Neural progenitor cell (in vitro differentiated cells): Measurements from ENCODE around the gene CEACAM18. TPM values are rescaled to one million over a fixed set of nuclear protein-coding genes. Genes with fewer than 3 reads are reported as not detected.
A peak's percentile ranks its signal among the peaks of the same experiment; 100 is the strongest.

Experiments used
- DNase-seq: peaks from one replicate; pipeline ENCODE4 v3.0.0-alpha.2; 2016; ENCODE audit warnings: low spot score
- H2AFZ ChIP-seq: fragments of 200-600 bp; sonication (generic); replicated peaks from 2 replicates; pipeline ENCODE4 v1.6.1; 2016; ENCODE audit warnings: antibody characterized with exemption
- H3F3A ChIP-seq: fragments of 200-600 bp; sonication (generic); 2 replicates; pipeline ENCODE4 v1.6.1; 2016; ENCODE audit warnings: antibody characterized with exemption, low read depth
- H3K27ac ChIP-seq: fragments of 200-600 bp; sonication (generic); 2 replicates; pipeline ENCODE4 v1.5.1; 2016; ENCODE audit warnings: mild to moderate bottlenecking
- H3K27me3 ChIP-seq: fragments of 200-600 bp; sonication (generic); 2 replicates; pipeline ENCODE4 v1.6.1; 2016; ENCODE audit warnings: mild to moderate bottlenecking, moderate library complexity
- H3K36me3 ChIP-seq: fragments of 200-600 bp; sonication (generic); 2 replicates; pipeline ENCODE4 v1.5.1; 2016
- H3K4me1 ChIP-seq: fragments of 200-600 bp; sonication (generic); 2 replicates; pipeline ENCODE4 v1.6.1; 2016; ENCODE audit warnings: mixed run types
- H3K4me2 ChIP-seq: fragments of 200-600 bp; sonication (generic); 2 replicates; pipeline ENCODE4 v1.6.1; 2016
- H3K4me3 ChIP-seq: fragments of 200-600 bp; sonication (generic); 2 replicates; pipeline ENCODE4 v1.5.1; 2016
- H3K79me2 ChIP-seq: fragments of 200-600 bp; sonication (generic); 2 replicates; pipeline ENCODE4 v1.6.1; 2016; ENCODE audit warnings: low read depth
- H3K9ac ChIP-seq: fragments of 200-600 bp; sonication (generic); 2 replicates; pipeline ENCODE4 v1.6.1; 2016
- H3K9me3 ChIP-seq: fragments of 200-600 bp; sonication (generic); 2 replicates; pipeline ENCODE4 v1.5.1; 2016; ENCODE audit warnings: low read depth
- H4K20me1 ChIP-seq: fragments of 200-600 bp; sonication (generic); 2 replicates; pipeline ENCODE4 v1.6.1; 2016; ENCODE audit warnings: low read depth
- H3K27ac Mint-ChIP-seq: 3 replicates; pipeline ENCODE4 v1.8.0; 2021; ENCODE audit warnings: mixed read lengths
- H3K27me3 Mint-ChIP-seq: 2 replicates; pipeline ENCODE4 v1.8.0; 2022; ENCODE audit warnings: low read depth, mild to moderate bottlenecking, inconsistent platforms, moderate library complexity, mixed read lengths; ENCODE audit not compliant: insufficient read depth
- H3K36me3 Mint-ChIP-seq: 3 replicates; pipeline ENCODE4 v1.8.0; 2021; ENCODE audit warnings: mixed read lengths
- H3K4me1 Mint-ChIP-seq: 3 replicates; pipeline ENCODE4 v1.8.0; 2021; ENCODE audit warnings: mixed read lengths
- H3K4me3 Mint-ChIP-seq: 3 replicates; pipeline ENCODE4 v1.8.0; 2021; ENCODE audit warnings: mild to moderate bottlenecking, moderate library complexity, mixed read lengths
- H3K9me3 Mint-ChIP-seq: 3 replicates; pipeline ENCODE4 v1.8.0; 2020; ENCODE audit warnings: mixed read lengths
- CTCF ChIP-seq: fragments of 200-600 bp; sonication (generic); IDR thresholded peaks from 2 replicates; pipeline ENCODE4 v1.5.1; 2017; ENCODE audit warnings: antibody characterized with exemption, mild to moderate bottlenecking
- EZH2 ChIP-seq: fragments of 200-600 bp; sonication (generic); IDR thresholded peaks from 2 replicates; pipeline ENCODE4 v1.6.1; 2017; ENCODE audit warnings: antibody characterized with exemption, mild to moderate bottlenecking, moderate library complexity
- EZH2phosphoT487 ChIP-seq: fragments of 200-600 bp; sonication (generic); IDR thresholded peaks from 2 replicates; pipeline ENCODE4 v1.6.1; 2017; ENCODE audit warnings: antibody characterized with exemption
- total RNA-seq: library from RNA; depleted of rRNA; stranded (reverse); fragments of >200 nt; gene quantifications from 2 replicates; pipeline ENCODE4 v1.2.3, GENCODE V29; 2015; ENCODE audit warnings: low replicate concordance

CEACAM18 gene
- total RNA-seq, 1 donor from 2014 or later: not detected

GRCh38 chr19:51472607-51473006, 5.7 kb upstream of the CEACAM18 start:
- Mint-ChIP-seq H3K9me3 (no peaks in the 10 kb centered on the region), H3K36me3 (no peaks in the 10 kb centered on the region), H3K4me3 (no peak overlapping the region), H3K4me1 (no peaks in the 10 kb centered on the region), H3K27ac (no peak overlapping the region), H3K27me3 (peaks cover 14% of the 10 kb centered on the region)
- no peak overlapping the region for H3K9ac ChIP-seq
- no peaks in the 10 kb centered on the region for H3K4me1 ChIP-seq
- no peaks in the 10 kb centered on the region for H3K9me3 ChIP-seq
- no peak overlapping the region for H3K4me3 ChIP-seq
- TF ChIP-seq EZH2 (no peak), CTCF (no peak), EZH2phosphoT487 (no peak)
- H4K20me1 ChIP-seq: no peaks in the 10 kb centered on the region
- H3K27me3 ChIP-seq: peaks cover 3% of the 10 kb centered on the region
- DNase-seq: no peak
- no peaks in the 10 kb centered on the region for H3F3A ChIP-seq
- no peak overlapping the region for H3K4me2 ChIP-seq
- H3K79me2 ChIP-seq: no peaks in the 10 kb centered on the region
- no peak overlapping the region for H3K27ac ChIP-seq
- H2AFZ ChIP-seq: no peak overlapping the region
- H3K36me3 ChIP-seq: no peaks in the 10 kb centered on the region

- Histone ChIP-seq H3K4me1 (no peaks in the 10 kb centered on the region), H3K4me2 (no peak overlapping the region), H3F3A (no peaks in the 10 kb centered on the region), H4K20me1 (no peaks in the 10 kb centered on the region), H3K9me3 (no peaks in the 10 kb centered on the region), H3K27me3 (no peaks in the 10 kb centered on the region), H3K27ac (no peak overlapping the region), H3K79me2 (no peaks in the 10 kb centered on the region), H2AFZ (no peak overlapping the region), H3K36me3 (no peaks in the 10 kb centered on the region), H3K9ac (no peak overlapping the region), H3K4me3 (no peak overlapping the region)
- Mint-ChIP-seq H3K27ac (no peak overlapping the region), H3K4me1 (no peaks in the 10 kb centered on the region), H3K9me3 (no peaks in the 10 kb centered on the region), H3K36me3 (no peaks in the 10 kb centered on the region), H3K27me3 (peaks cover 17% of the 10 kb centered on the region), H3K4me3 (no peak overlapping the region)
- DNase-seq: peak; percentile 78
- TF ChIP-seq CTCF (peak; percentile 76), EZH2 (no peak), EZH2phosphoT487 (no peak)
Observed at GRCh38 chr19:51473009-51473707, 5.2 kb upstream of the CEACAM18 start.

GRCh38 chr19:51476164-51476563, 2.2 kb upstream of the CEACAM18 start:
- Mint-ChIP-seq H3K27me3 (peaks cover 17% of the 10 kb centered on the region), H3K9me3 (no peaks in the 10 kb centered on the region), H3K36me3 (no peaks in the 10 kb centered on the region), H3K4me1 (no peaks in the 10 kb centered on the region), H3K27ac (no peak overlapping the region), H3K4me3 (no peak overlapping the region)
- no peaks in the 10 kb centered on the region for H3F3A ChIP-seq
- no peak for TF ChIP-seq EZH2phosphoT487
- no peak for TF ChIP-seq CTCF
- TF ChIP-seq EZH2: no peak
- no peak overlapping the region for H2AFZ ChIP-seq
- H3K9me3 ChIP-seq: no peaks in the 10 kb centered on the region
- no peaks in the 10 kb centered on the region for H3K4me1 ChIP-seq
- H3K27ac ChIP-seq: no peak overlapping the region
- H3K36me3 ChIP-seq: no peaks in the 10 kb centered on the region
- H3K27me3 ChIP-seq: no peaks in the 10 kb centered on the region
- DNase-seq: no peak
- H3K9ac ChIP-seq: no peak overlapping the region
- no peak overlapping the region for H3K4me2 ChIP-seq
- no peaks in the 10 kb centered on the region for H3K79me2 ChIP-seq
- no peaks in the 10 kb centered on the region for H4K20me1 ChIP-seq
- H3K4me3 ChIP-seq: no peak overlapping the region
